ENCODE data around the gene JAG2. TPM values are rescaled to one million over a fixed set of nuclear protein-coding genes. Genes with fewer than 3 reads are reported as not detected.

The JAG2 gene
- total RNA-seq, 1 donor from 2014 or later: 2.5 TPM

DNA sequence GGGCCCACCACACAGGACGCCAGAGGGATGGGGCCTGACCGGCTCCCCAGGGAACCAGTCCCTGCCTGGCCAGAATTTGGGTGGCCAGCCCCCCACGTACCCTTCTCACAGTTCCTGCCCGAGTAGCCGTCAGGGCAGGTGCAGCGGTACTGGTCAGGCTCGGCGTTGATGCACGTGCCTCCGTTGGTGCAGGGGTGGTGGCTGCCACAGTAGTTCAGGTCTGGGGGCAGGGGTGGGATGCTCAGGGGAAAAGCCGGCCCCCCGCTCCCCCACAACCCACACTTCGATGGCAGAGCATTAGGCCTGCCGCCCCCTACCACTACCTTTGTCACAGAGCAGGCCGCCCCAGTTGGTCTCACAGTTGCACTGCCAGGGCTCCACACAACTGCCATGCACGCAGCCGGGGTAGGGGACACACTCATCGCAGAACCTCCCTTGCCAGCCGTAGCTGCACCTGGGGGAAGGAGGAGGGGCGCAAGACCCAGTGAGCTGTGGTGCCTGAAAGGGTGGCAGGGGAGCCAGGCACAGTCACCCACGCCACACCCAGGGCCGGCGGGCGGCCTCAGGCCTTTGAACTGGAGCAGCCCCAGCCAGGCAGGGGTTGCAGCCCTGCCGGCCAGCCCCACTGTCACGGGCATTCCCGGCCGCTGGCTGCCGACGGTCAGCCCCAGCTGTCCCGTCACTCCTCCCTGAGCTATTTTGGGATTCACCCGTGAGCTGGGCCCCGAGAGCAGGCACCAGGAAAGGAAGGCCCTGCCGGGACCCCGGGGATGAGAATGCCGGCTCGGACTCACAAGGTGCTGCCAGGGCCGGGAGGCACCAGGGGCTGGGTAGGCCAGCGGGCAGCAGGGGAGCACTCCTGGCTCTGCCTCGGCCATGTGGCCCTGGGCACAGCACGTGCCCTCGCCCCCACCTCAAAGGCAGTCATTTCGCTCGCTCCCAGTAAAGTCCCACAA lies 16.5 kb downstream of the JAG2 start:
- intact Hi-C loops (cut with micrococcal nuclease): no loop called here

- intact Hi-C loops (cut with micrococcal nuclease): no loop called here
Observed at GRCh38 chr14:105151084-105151837, 17.3 kb downstream of the JAG2 start.

GRCh38 chr14:105150368-105151083 lies 18.1 kb downstream of the JAG2 start:
- intact Hi-C loops (cut with micrococcal nuclease): no loop called here

GRCh38 chr14:105150026-105150367 lies 18.6 kb downstream of the JAG2 start:
- intact Hi-C loops (cut with micrococcal nuclease): no loop called here

GRCh38 chr14:105149146-105149781 lies 19.3 kb downstream of the JAG2 start:
- intact Hi-C loops (cut with micrococcal nuclease): no loop called here

GRCh38 chr14:105148604-105149145 lies 19.9 kb downstream of the JAG2 start:
- intact Hi-C loops (cut with micrococcal nuclease): no loop called here

GRCh38 chr14:105147671-105148603 lies 20.6 kb downstream of the JAG2 start:
- intact Hi-C loops (cut with micrococcal nuclease): no loop called here

DNA sequence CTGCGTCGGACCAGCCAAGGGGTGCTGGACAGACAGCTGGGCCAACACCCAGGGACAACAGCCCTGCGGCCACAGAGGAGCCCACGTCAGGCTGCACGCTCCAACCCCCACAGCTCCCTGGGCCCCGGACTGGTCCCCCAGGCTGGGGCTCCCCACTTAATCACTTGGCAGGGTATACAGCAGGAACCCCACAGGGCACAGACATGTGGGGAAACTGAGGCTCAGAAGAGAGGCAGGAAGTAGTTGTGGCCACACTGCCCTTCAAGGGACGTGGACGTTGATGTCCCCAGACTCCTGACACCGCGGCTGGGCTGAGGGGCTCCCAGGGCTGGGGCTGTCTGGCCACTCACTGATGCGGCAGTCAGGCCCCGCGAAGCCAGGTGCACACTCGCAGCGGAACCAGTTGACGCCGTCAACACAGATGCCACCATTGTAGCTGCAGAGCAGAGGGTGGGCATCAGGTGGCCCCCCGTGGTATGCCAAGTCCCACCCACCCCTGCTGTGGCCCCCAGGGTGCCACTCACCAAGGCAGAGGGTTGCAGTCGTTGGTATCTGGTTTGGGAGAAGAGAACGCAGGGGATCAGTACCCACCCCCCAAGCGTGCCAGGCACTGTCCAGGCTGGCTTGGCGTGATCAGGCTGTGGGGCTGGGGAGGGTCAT lies 21.5 kb downstream of the JAG2 start:
- intact Hi-C loops (cut with micrococcal nuclease): no loop called here

DNA sequence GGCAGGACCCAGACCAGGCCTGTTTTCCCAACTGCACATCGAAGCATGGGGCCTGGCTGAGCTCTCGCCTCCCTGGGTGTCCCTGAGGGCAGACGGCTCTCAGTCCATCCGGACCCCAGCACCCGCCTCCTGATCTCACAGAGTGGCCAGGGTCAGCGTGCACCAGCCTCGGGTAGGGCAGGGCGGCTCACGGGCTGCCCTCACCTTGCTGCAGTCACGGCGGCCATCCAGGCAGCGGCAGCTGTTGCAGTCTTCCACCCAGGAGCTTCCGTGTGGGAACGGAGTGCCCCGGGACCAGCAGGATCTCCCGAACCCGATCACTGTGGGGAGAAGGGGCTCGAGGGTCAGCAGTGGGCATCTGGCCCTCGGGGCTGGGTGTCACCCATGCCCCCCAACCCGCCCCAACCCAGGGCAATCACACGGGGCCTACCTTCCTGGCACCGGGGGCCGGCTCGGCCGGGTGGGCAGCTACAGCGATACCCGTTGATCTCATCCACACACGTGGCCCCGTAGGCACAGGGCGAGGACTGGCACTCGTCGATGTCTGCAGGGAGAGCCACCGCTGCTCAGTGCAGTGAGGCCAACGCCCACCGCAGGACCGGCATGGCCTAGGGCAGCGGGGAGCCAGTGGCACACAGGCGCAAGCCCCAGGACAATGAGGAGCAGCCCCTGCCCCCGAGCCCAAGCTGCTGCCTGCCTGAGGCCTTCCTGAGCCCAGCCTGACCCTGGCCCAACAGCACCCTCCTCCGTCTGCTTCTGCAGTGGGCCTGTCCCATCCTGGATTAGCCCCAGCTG lies 22.2 kb downstream of the JAG2 start:
- intact Hi-C loops (cut with micrococcal nuclease): no loop called here

GRCh38 chr14:105145381-105146180 lies 23.0 kb downstream of the JAG2 start:
- intact Hi-C loops (cut with micrococcal nuclease): no loop called here

DNA sequence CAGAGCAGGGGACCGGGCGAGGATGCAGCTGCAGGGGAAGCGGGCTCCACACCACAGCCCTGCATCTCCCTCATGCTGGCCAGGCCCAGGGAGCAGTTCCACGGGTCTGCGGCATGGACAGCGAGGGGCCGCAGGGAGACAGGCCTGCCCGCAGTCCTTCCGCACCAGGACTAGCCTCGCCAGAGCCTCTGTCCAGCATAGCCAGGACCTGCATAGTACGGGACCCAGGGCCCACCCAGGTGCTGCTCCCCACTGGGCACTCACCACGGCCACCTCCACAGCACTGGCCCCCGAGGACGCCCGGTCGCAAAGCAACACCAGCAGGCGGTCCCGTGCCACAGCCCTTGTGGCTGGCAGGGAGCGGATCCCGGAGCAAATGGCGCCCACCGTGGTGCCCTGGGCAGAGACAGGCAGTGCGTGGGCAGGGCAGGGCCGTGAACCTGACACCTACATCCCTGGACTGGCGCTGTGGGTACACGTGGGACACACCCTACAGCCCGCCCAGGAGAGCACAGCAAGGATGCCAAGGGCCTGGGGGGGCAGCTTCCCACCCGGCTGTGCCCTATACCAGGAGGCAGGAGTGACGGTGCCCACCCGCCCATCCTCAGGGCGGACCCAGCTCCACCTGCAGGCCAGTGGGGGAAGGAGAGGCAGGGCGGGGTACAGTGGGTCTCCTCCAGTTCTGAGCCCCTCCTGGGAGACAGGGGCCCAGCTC lies 23.8 kb downstream of the JAG2 start:
- intact Hi-C loops (cut with micrococcal nuclease): no loop called here

DNA sequence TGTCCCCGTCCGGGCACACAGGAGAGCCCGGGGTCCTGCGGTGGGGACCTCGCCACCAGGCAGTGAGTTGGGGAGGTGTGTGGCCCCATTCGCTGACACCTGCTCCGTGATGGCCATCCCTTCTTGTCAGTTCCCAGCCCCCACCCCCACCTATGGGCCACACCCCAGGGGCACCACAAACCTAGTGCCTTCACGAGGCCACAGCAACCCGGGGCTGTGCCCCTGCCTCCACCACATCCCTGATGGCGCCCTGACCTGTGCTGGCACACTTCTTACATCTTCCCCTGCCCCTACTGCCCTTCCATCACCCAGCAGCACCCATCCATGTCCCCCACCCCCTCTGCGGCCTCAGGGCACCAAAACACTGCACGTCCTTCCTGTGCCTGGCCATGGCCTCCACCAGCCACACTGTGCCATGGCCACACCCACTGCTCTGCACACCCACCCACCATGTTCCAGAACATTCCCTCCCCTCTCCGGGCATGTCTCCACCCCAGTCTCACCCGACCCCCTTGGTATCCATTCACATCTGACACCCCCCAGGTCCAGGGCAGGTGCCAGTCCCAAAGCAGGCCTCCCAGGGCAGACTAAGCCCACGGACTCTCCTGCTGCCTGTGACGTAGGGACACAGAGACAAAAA lies 24.4 kb downstream of the JAG2 start:
- intact Hi-C loops (cut with micrococcal nuclease): no loop called here

DNA sequence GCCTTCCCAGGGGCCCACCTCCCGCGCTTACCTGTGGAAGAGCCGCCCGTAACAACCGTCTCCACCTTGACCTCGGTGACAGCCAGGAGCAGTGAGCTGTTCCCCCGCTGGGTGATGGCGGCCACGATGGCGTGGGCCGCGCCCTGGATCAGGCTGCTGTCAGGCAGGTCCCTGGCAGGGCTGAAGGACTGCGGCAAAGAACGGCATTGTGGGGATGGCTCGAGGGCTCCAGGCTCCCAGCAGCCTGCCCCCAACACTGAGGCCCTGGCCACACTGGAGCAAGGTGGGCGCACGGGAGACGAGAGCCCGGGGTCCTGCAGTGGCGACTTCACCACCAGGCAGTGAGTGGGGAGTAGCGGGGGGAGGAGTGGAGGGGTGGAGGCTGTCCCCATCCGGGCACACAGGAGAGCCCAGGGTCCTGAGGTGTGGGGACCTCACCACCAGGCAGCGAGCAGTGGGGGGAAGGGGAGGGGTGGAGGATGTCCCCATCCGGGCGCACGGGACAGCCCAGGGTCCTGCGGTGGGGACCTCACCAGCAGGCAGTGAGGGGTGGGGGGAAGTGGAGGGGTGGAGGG lies 25.0 kb downstream of the JAG2 start:
- intact Hi-C loops (cut with micrococcal nuclease): no loop called here

DNA sequence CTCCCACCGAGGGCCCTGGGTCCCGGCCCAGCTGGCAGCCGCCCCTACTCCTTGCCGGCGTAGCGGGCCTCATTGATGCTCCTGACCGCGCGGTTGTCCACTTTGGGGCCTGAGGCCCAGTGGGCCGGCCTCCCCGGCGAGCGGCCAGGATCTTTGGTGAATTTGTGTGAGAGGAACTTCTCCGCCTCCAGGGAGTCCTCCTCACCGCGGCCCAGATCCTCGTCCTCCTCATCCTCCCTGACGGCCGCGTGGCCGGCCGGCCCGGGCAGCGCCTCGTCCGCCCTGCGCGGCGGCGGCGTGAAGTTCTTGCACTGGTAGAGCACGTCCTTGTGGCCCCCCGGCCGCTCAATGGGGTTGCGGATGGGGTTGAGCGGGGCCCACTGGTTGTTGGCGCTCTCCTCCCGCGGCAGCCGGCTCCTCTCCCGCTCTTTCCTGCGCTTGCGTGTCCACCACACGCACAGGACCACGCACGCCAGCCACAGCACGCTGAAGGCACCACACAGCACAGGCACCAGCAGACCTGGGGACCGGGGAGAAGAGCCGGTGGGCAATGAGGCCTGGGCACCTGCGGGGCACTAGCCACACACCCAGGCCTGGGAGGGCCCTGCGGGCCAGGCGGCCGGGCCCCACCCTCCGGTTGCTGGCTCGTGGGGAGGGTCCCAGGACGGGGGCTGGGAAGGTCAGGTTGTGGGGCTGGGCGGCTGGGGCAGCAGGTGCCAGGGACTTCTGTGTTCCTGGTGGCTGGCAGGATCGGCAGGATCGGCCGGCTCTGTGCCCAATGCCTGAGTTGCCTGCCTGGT lies 25.7 kb downstream of the JAG2 start:
- intact Hi-C loops (cut with micrococcal nuclease): no loop called here

DNA sequence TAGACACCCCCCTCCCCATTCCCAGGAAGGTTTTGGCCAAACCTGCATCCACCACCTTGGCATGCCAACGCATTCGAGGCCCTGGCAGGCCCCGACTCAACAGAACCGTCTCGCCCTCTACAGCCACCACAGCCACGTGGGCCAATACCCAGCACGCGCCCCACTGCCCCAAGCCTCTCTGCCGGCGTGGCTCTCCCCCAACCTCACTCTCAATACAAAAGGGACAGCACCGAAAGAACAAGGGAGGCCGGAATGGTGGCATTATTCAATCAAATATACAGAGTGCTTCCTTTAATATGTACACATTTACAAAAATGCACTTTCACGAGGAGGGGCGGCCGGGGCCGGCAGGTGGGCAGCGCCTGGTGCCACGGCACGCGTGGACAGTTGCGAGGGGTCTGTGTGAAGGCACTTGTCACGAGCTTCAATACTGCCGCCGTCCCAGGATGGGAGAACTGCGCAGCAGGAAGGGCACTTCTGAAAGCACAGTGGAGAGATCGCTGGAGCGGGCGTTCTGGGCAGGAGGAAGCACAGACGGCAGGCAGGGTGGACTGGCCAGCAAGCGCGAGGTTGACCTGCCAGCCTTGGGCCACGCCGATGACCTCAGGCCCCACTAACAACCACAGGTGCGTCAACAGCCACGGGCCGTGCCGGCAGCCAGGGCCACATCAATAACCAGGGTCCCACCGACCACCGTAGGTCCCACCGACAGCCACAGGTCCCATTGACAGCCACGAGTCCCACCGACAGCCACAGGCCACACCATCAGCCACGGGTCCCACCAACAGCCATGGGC lies 26.9 kb downstream of the JAG2 start:
- intact Hi-C loops (cut with micrococcal nuclease): no loop called here
